ENCODE data around the gene TM4SF1.
"Not testable (repeated sequence)": the region's sequence is repeated elsewhere in the genome, so short reads cannot be mapped to it uniquely, and the experiment has no call there.

The TM4SF1 gene

GRCh38 chr3:149395107-149396089 lies 17.9 kb upstream of the TM4SF1 start:
- DNase-seq (ENCODE audit: low read depth), result peak; percentile 84

- peak; percentile 87 for DNase-seq (ENCODE audit: low read depth)
Observed at GRCh38 chr3:149393345-149394160, 16.1 kb upstream of the TM4SF1 start.

GRCh38 chr3:149391960-149392359 lies 14.5 kb upstream of the TM4SF1 start:
- no peak for DNase-seq (ENCODE audit: low read depth)

- DNase-seq (ENCODE audit: low read depth), result no peak
Observed at GRCh38 chr3:149390772-149391212, 13.3 kb upstream of the TM4SF1 start.

- DNase-seq (ENCODE audit: low read depth), result no peak
Observed at GRCh38 chr3:149390294-149390693, 12.8 kb upstream of the TM4SF1 start.

- DNase-seq (ENCODE audit: low read depth), result no peak
Observed at GRCh38 chr3:149388531-149389417, 11.3 kb upstream of the TM4SF1 start.

GRCh38 chr3:149388001-149388440 lies 10.6 kb upstream of the TM4SF1 start:
- peak; percentile 98 for DNase-seq (ENCODE audit: low read depth)

GRCh38 chr3:149386299-149386606 lies 8.8 kb upstream of the TM4SF1 start:
- no peak for DNase-seq (ENCODE audit: low read depth)

GRCh38 chr3:149385617-149386298 lies 8.3 kb upstream of the TM4SF1 start:
- no peak for DNase-seq (ENCODE audit: low read depth)

GRCh38 chr3:149384911-149385321 lies 7.5 kb upstream of the TM4SF1 start:
- DNase-seq (ENCODE audit: low read depth), result peak; percentile 98

- no peak for DNase-seq (ENCODE audit: low read depth)
Observed at GRCh38 chr3:149384167-149384566, 6.7 kb upstream of the TM4SF1 start.

- DNase-seq (ENCODE audit: low read depth), result no peak
Observed at GRCh38 chr3:149383703-149384102, 6.3 kb upstream of the TM4SF1 start.

- DNase-seq (ENCODE audit: low read depth), result peak; percentile 56
Observed at GRCh38 chr3:149382518-149382917, 5.1 kb upstream of the TM4SF1 start.

GRCh38 chr3:149382101-149382467 lies 4.6 kb upstream of the TM4SF1 start:
- DNase-seq (ENCODE audit: low read depth), result peak; percentile 95

- no peak for DNase-seq (ENCODE audit: low read depth)
Observed at GRCh38 chr3:149381173-149382100, 4.0 kb upstream of the TM4SF1 start.

- DNase-seq (ENCODE audit: low read depth), result not testable (repeated sequence)
Observed at GRCh38 chr3:149380220-149380619, 2.8 kb upstream of the TM4SF1 start.

- no peak for DNase-seq (ENCODE audit: low read depth)
Observed at GRCh38 chr3:149378478-149379309, 1.2 kb upstream of the TM4SF1 start.

- peak; percentile 54 for DNase-seq (ENCODE audit: low read depth)
Observed at GRCh38 chr3:149376718-149377407, 586 bp downstream of the TM4SF1 start.

Data from iris pigment epithelial cell (primary cell).